ENCODE data around the gene TBC1D22A.

DNA sequence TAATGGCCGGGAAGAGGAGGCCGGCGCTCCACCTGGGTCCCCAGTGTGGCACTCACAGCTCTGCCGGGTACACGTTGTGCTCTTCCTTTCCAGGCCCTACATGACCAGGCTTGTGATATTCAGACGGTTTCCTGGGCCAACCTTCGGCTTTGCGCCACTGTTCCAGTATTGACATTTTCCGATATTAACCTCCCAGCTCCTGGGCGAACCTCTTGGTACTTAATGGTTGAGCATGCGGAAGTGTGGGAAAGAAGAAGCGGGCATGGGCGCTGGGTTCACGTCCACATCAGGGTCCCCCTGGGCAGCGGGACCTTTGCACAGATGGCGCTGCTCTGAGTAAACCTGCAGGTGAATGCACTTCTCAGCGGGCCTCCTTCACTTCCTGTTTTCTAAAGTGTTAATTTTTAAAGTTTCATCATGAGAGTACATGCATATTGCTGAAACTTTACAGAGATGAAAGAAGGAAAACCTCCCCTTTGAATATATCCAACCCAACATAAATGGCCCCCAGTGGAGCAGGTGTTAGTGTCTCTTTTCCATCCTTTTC is 286.7 kb downstream of the TBC1D22A start:
- TF ChIP-seq, protein P1, sequence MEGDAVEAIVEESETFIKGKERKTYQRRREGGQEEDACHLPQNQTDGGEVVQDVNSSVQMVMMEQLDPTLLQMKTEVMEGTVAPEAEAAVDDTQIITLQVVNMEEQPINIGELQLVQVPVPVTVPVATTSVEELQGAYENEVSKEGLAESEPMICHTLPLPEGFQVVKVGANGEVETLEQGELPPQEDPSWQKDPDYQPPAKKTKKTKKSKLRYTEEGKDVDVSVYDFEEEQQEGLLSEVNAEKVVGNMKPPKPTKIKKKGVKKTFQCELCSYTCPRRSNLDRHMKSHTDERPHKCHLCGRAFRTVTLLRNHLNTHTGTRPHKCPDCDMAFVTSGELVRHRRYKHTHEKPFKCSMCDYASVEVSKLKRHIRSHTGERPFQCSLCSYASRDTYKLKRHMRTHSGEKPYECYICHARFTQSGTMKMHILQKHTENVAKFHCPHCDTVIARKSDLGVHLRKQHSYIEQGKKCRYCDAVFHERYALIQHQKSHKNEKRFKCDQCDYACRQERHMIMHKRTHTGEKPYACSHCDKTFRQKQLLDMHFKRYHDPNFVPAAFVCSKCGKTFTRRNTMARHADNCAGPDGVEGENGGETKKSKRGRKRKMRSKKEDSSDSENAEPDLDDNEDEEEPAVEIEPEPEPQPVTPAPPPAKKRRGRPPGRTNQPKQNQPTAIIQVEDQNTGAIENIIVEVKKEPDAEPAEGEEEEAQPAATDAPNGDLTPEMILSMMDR (IDR thresholded peaks at IDR 0.05), result no peak
- TF ChIP-seq POLR2A (IDR thresholded peaks at IDR 0.05), result no peak

Measured in heart left ventricle (tissue), 13 donors.